ENCODE results near the gene PLEKHA8.
A peak's percentile ranks its signal among the peaks of the same experiment; 100 is the strongest.

The PLEKHA8 gene

DNA sequence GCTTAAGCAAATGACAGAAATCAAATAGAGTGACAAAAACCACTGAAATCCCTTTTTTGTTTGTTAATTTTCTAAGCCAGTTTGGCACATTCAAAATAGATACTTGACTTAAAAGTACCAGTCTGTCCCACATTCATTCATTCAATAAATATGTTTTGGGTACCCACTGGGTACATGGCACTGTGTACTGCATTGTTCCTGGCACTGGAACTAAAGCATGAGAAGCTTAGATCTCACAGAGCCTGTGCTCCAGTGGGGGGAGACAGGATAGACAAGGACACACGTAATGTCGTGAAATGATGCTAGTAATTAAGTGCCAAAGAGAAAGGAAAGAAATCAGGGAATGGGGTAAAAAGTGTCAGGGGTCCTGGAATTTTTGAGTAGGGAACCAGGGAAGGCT, 119.6 kb downstream of the PLEKHA8 start:
- no peaks in the 10 kb centered on the region for H3K79me2 ChIP-seq (ENCODE audit: low read length)
- no peak for DNase-seq
- H3K9ac ChIP-seq (ENCODE audit: low read length) = no peak overlapping the region
- H3K4me2 ChIP-seq (ENCODE audit: low read depth, low read length) = no peak overlapping the region
- no peaks in the 10 kb centered on the region for H3K36me3 ChIP-seq (replicated peaks; ENCODE audit: insufficient read depth, low read length)
- no peak overlapping the region for H2AFZ ChIP-seq (ENCODE audit: low read length)
- TF ChIP-seq EZH2 (optimal IDR thresholded peaks at IDR 0.05; ENCODE audit: low read depth, low read length) = no peak
- no peak for TF ChIP-seq EZH2phosphoT487 (IDR thresholded peaks at IDR 0.05; ENCODE audit: low read length)
- no peaks in the 10 kb centered on the region for H3K27me3 ChIP-seq (replicated peaks; ENCODE audit: insufficient read depth, low read length)
- no peaks in the 10 kb centered on the region for H3F3A ChIP-seq (ENCODE audit: insufficient read depth, low read length)
- H3K4me1 ChIP-seq (ENCODE audit: low read length) = peaks cover 8% of the 10 kb centered on the region; the same call in 1 of the 2 replicates
- no peak overlapping the region for H3K27ac ChIP-seq (ENCODE audit: low read length)
- H3K9me3 ChIP-seq (replicated peaks; ENCODE audit: insufficient read depth, low read length) = no peaks in the 10 kb centered on the region
- no peaks in the 10 kb centered on the region for H4K20me1 ChIP-seq (ENCODE audit: insufficient read depth, low read length)
- no peaks in the 10 kb centered on the region for H3K9me2 ChIP-seq (replicated peaks; ENCODE audit: insufficient read depth, low read length)
- H3K4me3 ChIP-seq (ENCODE audit: low read length) = no peak overlapping the region

DNA sequence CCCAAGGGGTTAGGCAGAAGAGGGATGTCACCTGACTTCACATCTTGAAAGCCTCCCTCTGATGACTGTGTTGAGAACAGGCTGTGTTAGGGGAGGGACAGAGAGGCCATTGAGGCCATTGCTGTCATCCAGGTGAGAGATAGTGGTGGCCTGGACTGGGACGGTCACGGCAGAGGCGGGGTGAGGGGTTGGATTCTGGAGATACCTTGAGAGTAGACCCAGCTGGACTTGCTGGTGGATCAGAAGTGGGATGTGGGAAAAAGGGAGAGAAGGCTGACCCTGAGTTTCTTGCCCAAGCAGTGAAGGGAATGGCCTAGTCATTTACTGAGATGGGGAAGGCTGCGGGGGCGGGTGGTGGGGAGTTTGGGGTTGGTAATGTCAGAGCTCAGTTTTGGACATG, 120.2 kb downstream of the PLEKHA8 start:
- no peak overlapping the region for H3K4me3 ChIP-seq (ENCODE audit: low read length)
- no peaks in the 10 kb centered on the region for H3K79me2 ChIP-seq (ENCODE audit: low read length)
- no peak overlapping the region for H3K4me2 ChIP-seq (ENCODE audit: low read depth, low read length)
- H3K27me3 ChIP-seq (replicated peaks; ENCODE audit: insufficient read depth, low read length) = no peaks in the 10 kb centered on the region
- no peak overlapping the region for H3K27ac ChIP-seq (ENCODE audit: low read length)
- no peak overlapping the region for H2AFZ ChIP-seq (ENCODE audit: low read length)
- TF ChIP-seq, protein P1, sequence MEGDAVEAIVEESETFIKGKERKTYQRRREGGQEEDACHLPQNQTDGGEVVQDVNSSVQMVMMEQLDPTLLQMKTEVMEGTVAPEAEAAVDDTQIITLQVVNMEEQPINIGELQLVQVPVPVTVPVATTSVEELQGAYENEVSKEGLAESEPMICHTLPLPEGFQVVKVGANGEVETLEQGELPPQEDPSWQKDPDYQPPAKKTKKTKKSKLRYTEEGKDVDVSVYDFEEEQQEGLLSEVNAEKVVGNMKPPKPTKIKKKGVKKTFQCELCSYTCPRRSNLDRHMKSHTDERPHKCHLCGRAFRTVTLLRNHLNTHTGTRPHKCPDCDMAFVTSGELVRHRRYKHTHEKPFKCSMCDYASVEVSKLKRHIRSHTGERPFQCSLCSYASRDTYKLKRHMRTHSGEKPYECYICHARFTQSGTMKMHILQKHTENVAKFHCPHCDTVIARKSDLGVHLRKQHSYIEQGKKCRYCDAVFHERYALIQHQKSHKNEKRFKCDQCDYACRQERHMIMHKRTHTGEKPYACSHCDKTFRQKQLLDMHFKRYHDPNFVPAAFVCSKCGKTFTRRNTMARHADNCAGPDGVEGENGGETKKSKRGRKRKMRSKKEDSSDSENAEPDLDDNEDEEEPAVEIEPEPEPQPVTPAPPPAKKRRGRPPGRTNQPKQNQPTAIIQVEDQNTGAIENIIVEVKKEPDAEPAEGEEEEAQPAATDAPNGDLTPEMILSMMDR (IDR thresholded peaks at IDR 0.05; ENCODE audit: low read length) = no peak
- TF ChIP-seq EZH2phosphoT487 (IDR thresholded peaks at IDR 0.05; ENCODE audit: low read length) (no peak), EZH2 (optimal IDR thresholded peaks at IDR 0.05; ENCODE audit: low read depth, low read length) (no peak)
- no peak for DNase-seq
- peaks cover 8% of the 10 kb centered on the region; the same call in 1 of the 2 replicates for H3K4me1 ChIP-seq (ENCODE audit: low read length)
- H3K9me2 ChIP-seq (replicated peaks; ENCODE audit: insufficient read depth, low read length) = no peaks in the 10 kb centered on the region
- H3K9me3 ChIP-seq (replicated peaks; ENCODE audit: insufficient read depth, low read length) = no peaks in the 10 kb centered on the region
- no peaks in the 10 kb centered on the region for H3K36me3 ChIP-seq (replicated peaks; ENCODE audit: insufficient read depth, low read length)
- H4K20me1 ChIP-seq (ENCODE audit: insufficient read depth, low read length) = no peaks in the 10 kb centered on the region
- no peaks in the 10 kb centered on the region for H3F3A ChIP-seq (ENCODE audit: insufficient read depth, low read length)
- no peak overlapping the region for H3K9ac ChIP-seq (ENCODE audit: low read length)

DNA sequence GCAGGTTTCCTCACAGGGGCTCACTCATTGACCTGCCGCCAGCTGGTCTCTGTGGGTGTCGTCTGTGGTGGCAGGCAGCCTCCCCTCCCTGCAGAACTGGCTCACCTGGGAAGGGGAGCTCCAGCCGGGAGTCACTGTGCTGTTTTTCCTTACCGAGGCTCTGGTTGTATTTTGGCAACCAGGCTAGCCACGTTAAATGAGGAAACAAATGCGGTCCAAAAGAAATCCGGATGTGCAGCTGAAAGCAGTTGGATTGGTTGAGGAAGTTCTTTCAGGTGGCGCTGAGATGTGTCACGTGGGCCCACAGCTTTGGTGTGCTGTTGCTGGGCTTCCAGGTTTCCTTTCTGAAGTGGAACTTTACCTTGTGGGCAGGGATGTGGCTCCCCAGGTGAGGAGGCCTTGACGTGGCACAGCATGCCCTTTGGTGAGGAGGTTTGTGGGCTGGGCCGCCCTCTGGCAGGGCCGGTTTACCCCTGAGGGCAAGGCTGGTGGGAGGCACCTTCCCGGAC, 120.8 kb downstream of the PLEKHA8 start:
- no peaks in the 10 kb centered on the region for H3K9me3 ChIP-seq (replicated peaks; ENCODE audit: insufficient read depth, low read length)
- H3K4me3 ChIP-seq (ENCODE audit: low read length) = no peak overlapping the region
- peaks cover 5% of the 10 kb centered on the region; the same call in 1 of the 2 replicates for H3K4me1 ChIP-seq (ENCODE audit: low read length)
- H3F3A ChIP-seq (ENCODE audit: insufficient read depth, low read length) = no peaks in the 10 kb centered on the region
- H3K79me2 ChIP-seq (ENCODE audit: low read length) = no peaks in the 10 kb centered on the region
- H3K27me3 ChIP-seq (replicated peaks; ENCODE audit: insufficient read depth, low read length) = no peaks in the 10 kb centered on the region
- H3K9me2 ChIP-seq (replicated peaks; ENCODE audit: insufficient read depth, low read length) = no peaks in the 10 kb centered on the region
- H3K27ac ChIP-seq (ENCODE audit: low read length) = peak overlapping the region; percentile 29; the same call in 1 of the 2 replicates
- H2AFZ ChIP-seq (ENCODE audit: low read length) = no peak overlapping the region
- H4K20me1 ChIP-seq (ENCODE audit: insufficient read depth, low read length) = no peaks in the 10 kb centered on the region
- no peak for DNase-seq
- no peak overlapping the region for H3K9ac ChIP-seq (ENCODE audit: low read length)
- no peak for TF ChIP-seq EZH2 (optimal IDR thresholded peaks at IDR 0.05; ENCODE audit: low read depth, low read length)
- TF ChIP-seq EZH2phosphoT487 (IDR thresholded peaks at IDR 0.05; ENCODE audit: low read length) = no peak
- TF ChIP-seq, protein P1 (IDR thresholded peaks at IDR 0.05; ENCODE audit: low read length) = no peak
- no peaks in the 10 kb centered on the region for H3K36me3 ChIP-seq (replicated peaks; ENCODE audit: insufficient read depth, low read length)
- H3K4me2 ChIP-seq (ENCODE audit: low read depth, low read length) = no peak overlapping the region

DNA sequence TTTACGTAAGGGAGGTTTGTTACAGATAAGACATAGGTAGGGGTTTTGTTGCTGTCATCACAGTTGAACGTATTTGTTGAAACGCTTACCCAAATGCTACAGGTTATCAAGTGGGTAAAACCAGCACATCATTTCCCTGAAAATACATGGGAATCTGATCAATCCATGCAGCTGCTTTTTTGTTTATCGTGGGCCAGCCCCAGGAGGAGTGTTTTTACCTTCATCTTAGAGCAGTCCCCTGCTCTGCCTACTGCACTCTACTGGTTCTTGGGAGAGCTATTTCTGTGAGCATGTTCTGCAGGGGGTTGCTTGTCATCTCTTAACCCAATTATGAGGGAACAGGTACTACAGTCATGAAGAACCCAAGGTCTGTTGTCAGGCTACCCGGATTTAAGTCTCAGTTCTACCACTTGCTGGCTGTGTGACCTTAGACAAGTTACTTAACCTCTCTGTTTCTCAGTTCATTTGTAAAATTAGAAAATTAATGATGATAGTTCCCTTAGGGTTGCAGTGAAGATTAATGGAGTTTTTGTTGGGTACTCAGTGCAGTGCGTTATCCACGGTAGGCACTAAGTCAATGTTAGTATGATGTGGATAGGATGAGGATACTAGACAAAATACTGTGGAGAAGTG, 121.5 kb downstream of the PLEKHA8 start:
- Histone ChIP-seq H3K79me2 (ENCODE audit: low read length) (no peaks in the 10 kb centered on the region), H3K9ac (ENCODE audit: low read length) (no peak overlapping the region), H2AFZ (ENCODE audit: low read length) (no peak overlapping the region), H3K27me3 (replicated peaks; ENCODE audit: insufficient read depth, low read length) (no peaks in the 10 kb centered on the region), H4K20me1 (ENCODE audit: insufficient read depth, low read length) (no peaks in the 10 kb centered on the region), H3K4me3 (ENCODE audit: low read length) (no peak overlapping the region), H3K4me1 (ENCODE audit: low read length) (no peaks in the 10 kb centered on the region), H3K4me2 (ENCODE audit: low read depth, low read length) (no peak overlapping the region), H3F3A (ENCODE audit: insufficient read depth, low read length) (no peaks in the 10 kb centered on the region), H3K36me3 (replicated peaks; ENCODE audit: insufficient read depth, low read length) (no peaks in the 10 kb centered on the region), H3K9me2 (replicated peaks; ENCODE audit: insufficient read depth, low read length) (no peaks in the 10 kb centered on the region), H3K9me3 (replicated peaks; ENCODE audit: insufficient read depth, low read length) (no peaks in the 10 kb centered on the region), H3K27ac (ENCODE audit: low read length) (peak overlapping the region; percentile 16; the same call in 1 of the 2 replicates)
- DNase-seq = no peak
- TF ChIP-seq EZH2 (optimal IDR thresholded peaks at IDR 0.05; ENCODE audit: low read depth, low read length) (no peak), EZH2phosphoT487 (IDR thresholded peaks at IDR 0.05; ENCODE audit: low read length) (no peak)
- TF ChIP-seq, protein P1 (IDR thresholded peaks at IDR 0.05; ENCODE audit: low read length) = no peak
